Measurements from ENCODE around the gene RABGAP1L. TPM values are rescaled to one million over a fixed set of nuclear protein-coding genes. Genes with fewer than 3 reads are reported as not detected.
A peak's percentile ranks its signal among the peaks of the same experiment; 100 is the strongest.
"Not testable (repeated sequence)": the region's sequence is repeated elsewhere in the genome, so short reads cannot be mapped to it uniquely, and the experiment has no call there.

RABGAP1L gene
- total RNA-seq, 1 donor from 2014 or later: 41.0 TPM

GRCh38 chr1:174158767-174159251 lies 511 bp upstream of the RABGAP1L start:
- Mint-ChIP-seq H3K4me1 (ENCODE audit: low read depth) (peaks cover 73% of the 10 kb centered on the region), H3K4me3 (peak overlapping the region; percentile 96), H3K27ac (peak overlapping the region; percentile 96), H3K9me3 (no peaks in the 10 kb centered on the region), H3K27me3 (ENCODE audit: insufficient read depth) (no peaks in the 10 kb centered on the region), H3K36me3 (ENCODE audit: low read depth) (peaks cover 4% of the 10 kb centered on the region)
- DNase-seq (ENCODE audit: low spot score): no peak
- intact Hi-C loops (cut with micrococcal nuclease): loop anchor here (1.0 to 10.0 kb wide), 14 partner anchors 291 to 1887 kb away; partner anchors contain the start of genes CENPL, DARS2, KLHL20 and SUCO

DNA sequence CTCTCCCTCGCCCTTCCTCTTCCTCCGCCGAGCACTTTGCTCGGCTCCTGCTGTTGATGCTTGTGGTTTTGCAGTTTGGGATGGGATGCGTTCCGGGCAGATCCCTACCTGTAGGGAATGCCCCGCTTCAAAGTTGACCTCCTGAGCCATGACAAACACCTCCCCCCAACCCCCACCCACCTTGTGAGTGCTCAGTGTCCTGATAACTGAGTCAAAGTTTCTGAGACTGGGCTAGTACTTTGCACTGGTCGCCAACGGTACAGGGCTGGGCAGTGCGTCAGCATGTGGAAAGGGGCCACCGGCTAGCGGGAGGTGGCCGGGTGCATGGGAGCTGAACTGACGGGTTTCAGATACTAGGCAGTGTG lies 771 bp downstream of the RABGAP1L start:
- peak overlapping the region; percentile 92 for H3K27ac Mint-ChIP-seq
- peak overlapping the region; percentile 96 for H3K4me3 Mint-ChIP-seq
- no peaks in the 10 kb centered on the region for H3K27me3 Mint-ChIP-seq (ENCODE audit: insufficient read depth)
- H3K9me3 Mint-ChIP-seq: no peaks in the 10 kb centered on the region
- H3K36me3 Mint-ChIP-seq (ENCODE audit: low read depth): peaks cover 6% of the 10 kb centered on the region
- peaks cover 66% of the 10 kb centered on the region for H3K4me1 Mint-ChIP-seq (ENCODE audit: low read depth)
- no peak for DNase-seq (ENCODE audit: low spot score)
- intact Hi-C loops (cut with micrococcal nuclease): loop anchor here (1.0 kb wide), 1 partner anchor 8 kb away; no protein-coding TSS in a partner anchor

- peaks cover 7% of the 10 kb centered on the region for H3K36me3 Mint-ChIP-seq (ENCODE audit: low read depth)
- DNase-seq (ENCODE audit: low spot score): no peak
- peaks cover 64% of the 10 kb centered on the region for H3K4me1 Mint-ChIP-seq (ENCODE audit: low read depth)
- intact Hi-C loops (cut with micrococcal nuclease): loop anchor here (1.0 kb wide), 2 partner anchors 8 to 682 kb away; no protein-coding TSS in a partner anchor
- no peaks in the 10 kb centered on the region for H3K9me3 Mint-ChIP-seq
- peak overlapping the region; percentile 96 for H3K4me3 Mint-ChIP-seq
- H3K27me3 Mint-ChIP-seq (ENCODE audit: insufficient read depth): no peaks in the 10 kb centered on the region
- H3K27ac Mint-ChIP-seq: no peak overlapping the region
Measured at GRCh38 chr1:174160603-174161002, 1.3 kb downstream of the RABGAP1L start.

DNA sequence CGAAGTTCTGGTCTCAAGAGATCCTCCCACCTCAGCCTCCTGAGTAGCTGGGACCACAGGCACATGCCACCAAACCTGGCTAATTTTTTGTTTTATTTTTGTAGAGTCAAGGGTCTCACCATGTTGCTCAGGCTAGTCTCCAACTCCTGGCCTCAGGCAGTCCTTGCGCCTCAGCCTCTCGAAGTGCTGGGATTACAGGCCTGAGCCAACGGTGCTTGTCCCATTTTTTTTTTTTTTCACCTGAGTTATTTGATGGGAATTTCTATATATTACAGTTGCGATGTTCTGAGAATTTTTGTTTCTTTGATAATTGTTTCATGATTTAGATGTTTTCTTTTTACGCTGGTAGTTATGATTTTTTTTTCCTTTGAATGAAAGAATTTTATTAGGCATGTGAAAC lies 2.5 kb downstream of the RABGAP1L start:
- Mint-ChIP-seq H3K27ac (no peak overlapping the region), H3K36me3 (ENCODE audit: low read depth) (peaks cover 8% of the 10 kb centered on the region), H3K4me1 (ENCODE audit: low read depth) (peaks cover 67% of the 10 kb centered on the region), H3K4me3 (no peak overlapping the region), H3K27me3 (ENCODE audit: insufficient read depth) (no peaks in the 10 kb centered on the region), H3K9me3 (no peaks in the 10 kb centered on the region)
- DNase-seq (ENCODE audit: low spot score): no peak
- intact Hi-C loops (cut with micrococcal nuclease): loop anchor here (1.0 kb wide), 1 partner anchor 684 kb away; no protein-coding TSS in a partner anchor

DNA sequence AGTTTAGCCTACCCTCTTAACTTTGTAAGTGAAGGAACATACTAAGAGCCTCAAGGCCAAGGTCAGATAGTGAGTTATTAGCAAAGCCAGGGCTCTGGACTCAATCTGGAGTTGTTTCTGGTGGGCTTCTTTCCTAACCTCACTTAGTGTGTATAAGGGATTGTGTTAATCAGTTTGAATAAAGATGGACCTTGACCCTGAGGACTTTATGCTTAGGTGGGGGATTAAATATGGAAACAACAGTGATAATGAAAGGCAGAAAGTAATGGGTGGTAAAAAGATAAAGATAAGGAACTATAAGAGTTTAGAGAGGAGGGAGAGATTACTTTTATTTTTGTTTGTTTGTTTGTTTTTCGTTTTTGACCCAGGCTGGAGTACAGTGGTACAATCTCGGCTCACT lies 5.5 kb downstream of the RABGAP1L start:
- no peaks in the 10 kb centered on the region for H3K27me3 Mint-ChIP-seq (ENCODE audit: insufficient read depth)
- no peaks in the 10 kb centered on the region for H3K9me3 Mint-ChIP-seq
- no peak for DNase-seq (ENCODE audit: low spot score)
- H3K36me3 Mint-ChIP-seq (ENCODE audit: low read depth): peaks cover 13% of the 10 kb centered on the region
- no peak overlapping the region for H3K27ac Mint-ChIP-seq
- H3K4me1 Mint-ChIP-seq (ENCODE audit: low read depth): peaks cover 58% of the 10 kb centered on the region
- intact Hi-C loops (cut with micrococcal nuclease): no loop called here
- H3K4me3 Mint-ChIP-seq: no peak overlapping the region

DNA sequence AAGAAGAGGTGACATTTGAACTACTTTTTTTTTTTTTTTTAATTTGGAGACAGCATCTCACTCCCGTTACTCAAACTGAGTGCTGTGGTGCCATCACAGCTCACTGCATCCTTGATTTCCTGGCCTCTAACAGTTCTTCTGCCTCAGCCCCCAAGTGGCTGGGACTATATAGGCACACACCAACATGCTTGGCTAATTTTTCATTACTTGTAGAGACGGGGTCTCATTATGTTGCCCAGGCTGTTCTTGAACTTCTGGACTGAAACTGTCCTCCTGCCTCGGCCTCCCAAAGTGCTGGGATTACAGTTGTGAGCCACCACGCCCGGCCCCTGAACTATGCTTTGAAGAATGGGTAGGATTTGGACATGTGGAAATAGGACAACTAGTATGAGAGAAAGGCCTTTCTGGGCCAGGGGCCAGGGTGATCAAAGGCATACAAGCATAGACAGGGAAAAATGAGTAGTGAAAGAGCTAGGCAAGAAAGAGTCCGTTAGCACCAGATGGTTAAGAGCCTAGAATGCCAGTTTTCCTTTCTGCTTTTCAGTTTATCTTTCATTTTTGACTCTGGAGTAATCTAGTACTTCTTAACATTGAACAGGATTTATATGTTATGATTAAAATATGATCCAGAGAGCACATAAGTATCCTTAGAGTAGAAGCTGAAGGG lies 6.3 kb downstream of the RABGAP1L start:
- intact Hi-C loops (cut with micrococcal nuclease): loop anchor here (2.0 kb wide), 1 partner anchor 13 kb away; no protein-coding TSS in a partner anchor
- Mint-ChIP-seq H3K36me3 (ENCODE audit: low read depth) (peaks cover 17% of the 10 kb centered on the region), H3K27me3 (ENCODE audit: insufficient read depth) (no peaks in the 10 kb centered on the region), H3K9me3 (no peaks in the 10 kb centered on the region), H3K4me3 (no peak overlapping the region), H3K27ac (peak overlapping the region; percentile 49), H3K4me1 (ENCODE audit: low read depth) (peaks cover 51% of the 10 kb centered on the region)
- no peak for DNase-seq (ENCODE audit: low spot score)

GRCh38 chr1:174166530-174167264 lies 7.4 kb downstream of the RABGAP1L start:
- no peak for DNase-seq (ENCODE audit: low spot score)
- H3K4me1 Mint-ChIP-seq (ENCODE audit: low read depth): peaks cover 40% of the 10 kb centered on the region
- H3K4me3 Mint-ChIP-seq: no peak overlapping the region
- H3K9me3 Mint-ChIP-seq: no peaks in the 10 kb centered on the region
- H3K27ac Mint-ChIP-seq: peak overlapping the region; percentile 49
- intact Hi-C loops (cut with micrococcal nuclease): loop anchor here (2.0 kb wide), 1 partner anchor 14 kb away; no protein-coding TSS in a partner anchor
- no peaks in the 10 kb centered on the region for H3K27me3 Mint-ChIP-seq (ENCODE audit: insufficient read depth)
- H3K36me3 Mint-ChIP-seq (ENCODE audit: low read depth): peaks cover 19% of the 10 kb centered on the region

DNA sequence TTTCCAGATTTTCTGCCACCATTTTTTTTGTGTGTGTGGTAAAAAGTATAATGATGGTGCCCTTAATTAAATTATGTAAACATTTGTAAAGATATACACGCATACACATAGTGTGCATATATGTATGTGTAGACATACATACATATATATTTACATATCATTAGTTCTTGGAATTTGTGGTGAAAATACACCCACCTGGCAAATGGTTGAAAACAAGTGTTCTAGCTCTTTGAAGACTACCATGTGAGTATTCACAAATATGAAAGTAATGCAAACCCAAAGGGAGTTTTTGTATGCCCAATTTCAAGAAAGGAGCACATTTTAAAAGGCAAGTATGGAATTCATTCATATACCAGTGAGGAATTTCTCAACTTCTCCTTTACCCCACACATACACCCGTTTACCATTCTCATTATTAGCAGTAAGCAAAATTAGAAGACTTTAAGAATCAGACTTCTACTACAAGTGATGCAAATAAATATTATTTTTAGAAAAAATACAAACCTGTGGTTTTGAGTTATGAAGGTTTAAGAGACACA lies 8.0 kb downstream of the RABGAP1L start:
- intact Hi-C loops (cut with micrococcal nuclease): loop anchor here (2.0 kb wide), 1 partner anchor 15 kb away; no protein-coding TSS in a partner anchor
- H3K27ac Mint-ChIP-seq: no peak overlapping the region
- H3K9me3 Mint-ChIP-seq: no peaks in the 10 kb centered on the region
- H3K4me1 Mint-ChIP-seq (ENCODE audit: low read depth): peaks cover 33% of the 10 kb centered on the region
- H3K27me3 Mint-ChIP-seq (ENCODE audit: insufficient read depth): no peaks in the 10 kb centered on the region
- H3K4me3 Mint-ChIP-seq: no peak overlapping the region
- H3K36me3 Mint-ChIP-seq (ENCODE audit: low read depth): peaks cover 19% of the 10 kb centered on the region
- no peak for DNase-seq (ENCODE audit: low spot score)

DNA sequence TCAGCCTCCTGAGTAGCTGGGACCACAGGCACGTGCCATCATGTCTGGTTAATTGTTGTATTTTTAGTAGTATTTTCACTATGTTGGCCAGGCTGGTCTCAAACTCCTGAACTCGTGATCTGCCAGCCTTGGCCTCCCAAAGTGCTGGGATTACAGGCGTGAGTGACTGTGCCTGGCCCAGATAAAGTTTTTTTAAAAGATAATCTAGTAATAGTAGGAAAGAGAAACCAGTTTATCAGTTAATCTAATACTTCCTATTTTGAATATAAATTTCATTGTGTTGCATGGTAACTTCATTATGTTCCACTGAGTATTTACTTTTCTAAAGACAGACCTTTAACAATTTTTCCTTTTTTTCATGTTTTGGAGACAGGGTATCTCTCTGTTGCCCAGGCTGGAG lies 10.0 kb downstream of the RABGAP1L start:
- peaks cover 28% of the 10 kb centered on the region for H3K4me1 Mint-ChIP-seq (ENCODE audit: low read depth)
- no peak overlapping the region for H3K4me3 Mint-ChIP-seq
- no peak overlapping the region for H3K27ac Mint-ChIP-seq
- peaks cover 19% of the 10 kb centered on the region for H3K36me3 Mint-ChIP-seq (ENCODE audit: low read depth)
- intact Hi-C loops (cut with micrococcal nuclease): no loop called here
- H3K9me3 Mint-ChIP-seq: no peaks in the 10 kb centered on the region
- DNase-seq (ENCODE audit: low spot score): no peak
- no peaks in the 10 kb centered on the region for H3K27me3 Mint-ChIP-seq (ENCODE audit: insufficient read depth)

- no peak for DNase-seq (ENCODE audit: low spot score)
- Mint-ChIP-seq H3K36me3 (ENCODE audit: low read depth) (peaks cover 12% of the 10 kb centered on the region), H3K9me3 (no peaks in the 10 kb centered on the region), H3K27me3 (ENCODE audit: insufficient read depth) (no peaks in the 10 kb centered on the region), H3K4me3 (no peak overlapping the region), H3K4me1 (ENCODE audit: low read depth) (peaks cover 24% of the 10 kb centered on the region), H3K27ac (no peak overlapping the region)
- intact Hi-C loops (cut with micrococcal nuclease): no loop called here
Measured at GRCh38 chr1:174171073-174171472, 11.8 kb downstream of the RABGAP1L start.

DNA sequence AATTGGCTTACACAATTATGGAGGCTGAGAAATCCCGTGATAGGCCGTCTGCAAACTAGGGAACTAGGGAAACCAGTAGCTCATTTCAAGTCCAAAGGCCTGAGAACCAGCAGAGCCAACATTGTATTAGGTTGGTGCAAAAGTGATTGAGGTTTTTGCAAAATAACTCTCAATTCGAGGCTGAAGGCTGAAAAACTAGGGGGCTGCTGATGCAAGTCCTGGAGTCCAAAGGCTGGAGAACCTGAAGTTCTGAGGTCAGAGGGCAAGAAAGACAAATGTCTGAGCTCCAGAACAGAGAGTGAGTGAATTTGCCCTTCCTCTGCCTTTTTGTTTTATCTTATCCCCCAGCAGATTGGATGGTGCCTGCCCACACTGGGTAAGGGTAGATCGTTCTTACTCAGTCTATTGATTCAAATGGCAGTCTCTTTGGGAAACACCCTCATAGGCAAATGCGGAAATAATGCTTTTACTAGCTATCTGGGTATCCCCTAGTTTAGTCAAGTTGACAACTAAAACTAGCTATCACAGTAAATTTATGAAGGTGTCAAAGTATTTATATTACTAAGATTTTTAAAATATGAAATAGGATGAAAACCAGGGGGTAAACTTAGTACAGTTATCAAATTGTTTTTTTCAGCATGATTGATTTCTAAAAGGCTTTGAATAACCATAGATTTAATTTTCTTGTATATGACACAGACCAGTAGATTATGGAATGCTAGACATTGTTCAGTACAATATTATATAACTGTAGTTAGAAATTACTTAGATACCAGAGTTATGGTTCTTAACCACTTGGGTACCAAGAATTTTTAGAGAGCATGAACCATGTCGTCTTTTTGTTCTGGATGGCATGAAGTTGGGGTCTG lies 15.4 kb downstream of the RABGAP1L start:
- H3K27me3 Mint-ChIP-seq (ENCODE audit: insufficient read depth): no peaks in the 10 kb centered on the region
- H3K4me3 Mint-ChIP-seq: no peak overlapping the region
- H3K27ac Mint-ChIP-seq: no peak overlapping the region
- H3K36me3 Mint-ChIP-seq (ENCODE audit: low read depth): peaks cover 27% of the 10 kb centered on the region
- intact Hi-C loops (cut with micrococcal nuclease): loop anchor here (2.0 kb wide), 1 partner anchor 30 kb away; no protein-coding TSS in a partner anchor
- peaks cover 26% of the 10 kb centered on the region for H3K4me1 Mint-ChIP-seq (ENCODE audit: low read depth)
- peaks cover 17% of the 10 kb centered on the region for H3K9me3 Mint-ChIP-seq
- DNase-seq (ENCODE audit: low spot score): no peak

DNA sequence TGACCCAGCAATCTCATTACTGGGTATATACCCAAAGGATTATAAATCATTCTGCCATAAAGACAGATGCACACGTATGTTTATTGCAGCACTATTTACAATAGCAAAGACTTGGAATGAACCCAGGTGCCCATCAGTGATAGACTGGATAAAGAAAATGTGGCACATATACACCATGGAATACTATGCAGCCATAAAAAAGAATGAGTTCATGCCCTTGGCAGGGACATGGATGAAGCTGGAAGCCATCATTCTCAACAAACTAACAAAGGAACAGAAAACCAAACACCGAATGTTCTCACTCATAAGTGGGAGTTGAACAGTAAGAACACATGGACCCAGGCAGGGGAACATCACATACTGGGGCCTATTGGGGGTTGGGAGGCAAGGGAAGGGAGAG lies 19.1 kb downstream of the RABGAP1L start:
- H3K27ac Mint-ChIP-seq; intact Hi-C loops (cut with micrococcal nuclease); H3K27me3 Mint-ChIP-seq (ENCODE audit: insufficient read depth); H3K4me3 Mint-ChIP-seq; DNase-seq (ENCODE audit: low spot score): not testable (repeated sequence)
- Mint-ChIP-seq H3K4me1 (ENCODE audit: low read depth) (peaks cover 26% of the 10 kb centered on the region), H3K36me3 (ENCODE audit: low read depth) (peaks cover 17% of the 10 kb centered on the region), H3K9me3 (peaks cover 17% of the 10 kb centered on the region)

All from activated T-helper 1 cell treated with anti-CD3 and anti-CD28 coated beads, Interleukin-12 subunit alpha, Interleukin-12 subunit beta, Interleukin-2, Interleukin-4 antibody, amounts not matched to agents 30 ng/mL and 10 ng/mL and 1 ng/mL, durations not matched to agents 14 hours and 24 hours and 36 hours (primary cell).